ENCODE measurements around the gene MIS18A. TPM values are rescaled to one million over a fixed set of nuclear protein-coding genes. Genes with fewer than 3 reads are reported as not detected.

Gene MIS18A
- total RNA-seq, 1 experiment from 2014 or later, result 17.2 TPM

DNA sequence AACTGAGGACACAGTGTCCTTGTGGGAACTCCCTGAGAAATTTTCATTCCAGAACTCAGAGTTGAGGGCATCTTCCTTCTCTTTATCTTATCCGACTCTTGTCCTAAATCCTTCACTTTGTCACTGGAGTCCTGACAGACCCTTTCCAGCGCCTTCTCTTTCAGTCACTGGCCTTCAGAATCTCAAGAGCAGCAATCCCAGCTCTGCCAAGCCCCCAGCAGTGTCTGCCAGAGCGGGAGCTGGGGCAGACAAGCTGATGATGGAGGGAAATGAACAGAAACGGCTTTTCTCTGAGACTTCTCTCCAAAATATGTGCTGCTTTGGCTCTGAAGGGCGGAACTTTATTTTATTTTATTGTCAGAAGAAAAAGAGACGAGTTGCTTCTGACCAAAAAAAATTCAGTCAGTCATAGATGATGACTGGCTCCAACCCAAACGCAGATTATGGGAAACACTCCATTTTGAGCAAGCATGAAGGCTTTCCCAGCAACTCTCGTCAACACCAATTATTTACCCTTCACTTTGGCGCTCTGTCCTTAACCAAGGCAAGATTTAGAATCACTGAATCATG, 32.2 kb downstream of the MIS18A start:
- no peak overlapping the region for H3K4me3 ChIP-seq (ENCODE audit: low read length)
- H4K20me1 ChIP-seq (ENCODE audit: insufficient read depth, low read depth, low read length), result no peaks in the 10 kb centered on the region
- H3K9ac ChIP-seq (ENCODE audit: low read length), result no peak overlapping the region
- no peaks in the 10 kb centered on the region for H3K27me3 ChIP-seq (ENCODE audit: low read length)
- H3K4me2 ChIP-seq (ENCODE audit: low read depth, low read length, poor library complexity, severe bottlenecking), result no peak overlapping the region
- DNase-seq, result no peak
- peaks cover 4% of the 10 kb centered on the region; the same call in 1 of the 2 replicates for H3K9me3 ChIP-seq (ENCODE audit: low read length)
- H3K36me3 ChIP-seq (ENCODE audit: insufficient read depth, low read length), result no peaks in the 10 kb centered on the region
- H3K27ac ChIP-seq (ENCODE audit: low read length), result no peak overlapping the region
- H2AFZ ChIP-seq (ENCODE audit: low read length), result no peak overlapping the region
- H3K4me1 ChIP-seq (ENCODE audit: low read length), result no peaks in the 10 kb centered on the region
- no peaks in the 10 kb centered on the region for H3K79me2 ChIP-seq (ENCODE audit: low read length)
- H3K9me2 ChIP-seq (replicated peaks; ENCODE audit: insufficient read depth, low read length), result no peaks in the 10 kb centered on the region

DNA sequence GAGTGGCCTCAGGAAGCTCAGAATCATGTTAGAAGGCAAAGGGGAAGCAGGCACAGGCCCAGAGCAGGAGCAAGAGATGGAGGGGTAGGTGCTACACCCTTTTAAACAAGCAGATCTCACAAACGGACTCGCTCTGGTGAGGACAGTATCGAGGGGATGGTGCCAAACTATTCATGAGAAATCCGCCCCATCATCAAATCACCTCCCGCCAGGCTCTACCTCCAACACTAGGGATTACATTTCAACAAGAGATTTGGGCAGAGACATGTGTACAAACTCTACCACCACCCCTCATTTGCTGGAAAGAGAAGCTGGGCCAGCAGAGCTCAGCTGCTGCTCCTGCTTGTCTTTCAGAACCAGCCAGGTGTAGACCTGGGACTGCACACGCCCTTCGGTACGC, 32.9 kb downstream of the MIS18A start:
- no peak for DNase-seq
- Histone ChIP-seq H3K4me1 (ENCODE audit: low read length) (no peaks in the 10 kb centered on the region), H3K79me2 (ENCODE audit: low read length) (no peaks in the 10 kb centered on the region), H3K27ac (ENCODE audit: low read length) (no peak overlapping the region), H3K36me3 (ENCODE audit: insufficient read depth, low read length) (no peaks in the 10 kb centered on the region), H2AFZ (ENCODE audit: low read length) (no peak overlapping the region), H4K20me1 (ENCODE audit: insufficient read depth, low read depth, low read length) (no peaks in the 10 kb centered on the region), H3K9me3 (ENCODE audit: low read length) (peaks cover 4% of the 10 kb centered on the region; the same call in 1 of the 2 replicates), H3K4me2 (ENCODE audit: low read depth, low read length, poor library complexity, severe bottlenecking) (no peak overlapping the region), H3K4me3 (ENCODE audit: low read length) (no peak overlapping the region), H3K9me2 (replicated peaks; ENCODE audit: insufficient read depth, low read length) (no peaks in the 10 kb centered on the region), H3K27me3 (ENCODE audit: low read length) (no peaks in the 10 kb centered on the region), H3K9ac (ENCODE audit: low read length) (no peak overlapping the region)

DNA sequence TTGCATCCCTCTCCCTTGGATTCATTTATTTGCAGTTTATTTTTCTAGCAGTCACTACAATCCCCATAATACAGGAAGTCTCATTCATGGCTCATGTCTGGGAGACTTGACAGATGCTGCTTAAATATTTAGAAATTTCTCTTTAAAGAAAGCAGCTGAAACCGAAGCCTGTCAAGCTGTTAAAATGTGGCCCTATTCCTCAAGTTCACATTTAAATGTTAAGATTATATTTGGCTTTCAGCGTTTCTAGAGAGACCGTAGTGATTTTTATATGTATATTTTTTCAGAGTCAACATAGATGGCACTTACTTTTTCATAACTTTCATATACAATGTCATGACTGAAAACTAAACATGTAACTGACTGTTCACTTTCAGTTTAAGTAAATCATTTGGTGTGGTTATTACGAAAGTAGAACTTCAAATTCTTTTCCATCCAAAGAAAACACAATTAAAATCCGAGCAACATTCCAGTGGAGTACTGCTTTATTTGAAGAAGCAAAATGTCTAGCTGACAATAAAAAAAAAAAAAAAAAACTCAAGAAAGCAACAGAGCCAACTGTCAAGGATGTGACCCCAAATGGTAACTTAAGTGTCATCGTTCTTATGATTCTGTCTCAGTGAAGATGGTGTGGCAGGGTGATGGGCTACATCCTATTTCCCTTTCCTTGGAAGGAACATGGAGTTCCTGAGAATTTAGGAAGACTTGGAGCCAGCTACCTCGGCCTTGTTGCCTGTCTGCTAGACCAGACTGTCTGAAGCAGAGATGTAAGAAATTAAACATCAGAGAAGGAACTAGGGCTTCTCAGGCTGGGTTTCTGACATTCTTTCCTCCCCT, 37.8 kb downstream of the MIS18A start:
- H3K27me3 ChIP-seq (ENCODE audit: low read length), result no peaks in the 10 kb centered on the region

DNA sequence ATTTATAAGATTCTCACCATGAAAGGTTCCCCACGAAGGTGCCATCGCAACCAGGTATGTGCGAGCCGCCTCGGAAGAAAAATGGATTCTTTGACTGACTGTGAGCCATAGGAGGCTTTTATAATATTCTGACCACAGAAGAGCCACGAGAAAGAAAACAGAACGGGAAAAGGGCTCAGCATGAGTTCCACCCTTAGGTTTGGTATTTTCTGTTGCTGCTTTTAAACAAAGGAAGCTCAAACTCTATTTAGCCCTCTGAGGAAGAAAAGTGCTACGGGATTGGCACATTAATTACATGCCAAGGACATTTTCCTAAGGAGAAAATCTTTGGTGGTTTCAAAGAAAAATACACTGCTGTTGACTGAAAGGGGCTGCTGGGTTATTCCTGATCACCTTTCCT, 39.3 kb downstream of the MIS18A start:
- no peaks in the 10 kb centered on the region for H4K20me1 ChIP-seq (ENCODE audit: insufficient read depth, low read depth, low read length)
- no peak overlapping the region for H2AFZ ChIP-seq (ENCODE audit: low read length)
- H3K79me2 ChIP-seq (ENCODE audit: low read length), result no peaks in the 10 kb centered on the region
- H3K9ac ChIP-seq (ENCODE audit: low read length), result no peak overlapping the region
- H3K27ac ChIP-seq (ENCODE audit: low read length), result no peak overlapping the region
- no peaks in the 10 kb centered on the region for H3K36me3 ChIP-seq (ENCODE audit: insufficient read depth, low read length)
- H3K4me2 ChIP-seq (ENCODE audit: low read depth, low read length, poor library complexity, severe bottlenecking), result no peak overlapping the region
- no peak for DNase-seq
- no peaks in the 10 kb centered on the region for H3K4me1 ChIP-seq (ENCODE audit: low read length)
- no peaks in the 10 kb centered on the region for H3K9me3 ChIP-seq (ENCODE audit: low read length)
- H3K27me3 ChIP-seq (ENCODE audit: low read length), result no peaks in the 10 kb centered on the region
- no peaks in the 10 kb centered on the region for H3K9me2 ChIP-seq (replicated peaks; ENCODE audit: insufficient read depth, low read length)
- no peak overlapping the region for H3K4me3 ChIP-seq (ENCODE audit: low read length)

More for the DNA sequence above, 37.8 kb downstream of the MIS18A start:
- Histone ChIP-seq H3K4me2 (ENCODE audit: low read depth, low read length, poor library complexity, severe bottlenecking) (no peak overlapping the region), H4K20me1 (ENCODE audit: insufficient read depth, low read depth, low read length) (no peaks in the 10 kb centered on the region), H3K4me3 (ENCODE audit: low read length) (no peak overlapping the region), H3K9ac (ENCODE audit: low read length) (no peak overlapping the region), H3K79me2 (ENCODE audit: low read length) (no peaks in the 10 kb centered on the region), H3K9me2 (replicated peaks; ENCODE audit: insufficient read depth, low read length) (no peaks in the 10 kb centered on the region), H3K27ac (ENCODE audit: low read length) (no peak overlapping the region), H2AFZ (ENCODE audit: low read length) (no peak overlapping the region), H3K9me3 (ENCODE audit: low read length) (no peaks in the 10 kb centered on the region), H3K36me3 (ENCODE audit: insufficient read depth, low read length) (no peaks in the 10 kb centered on the region), H3K4me1 (ENCODE audit: low read length) (no peaks in the 10 kb centered on the region)
- DNase-seq, result no peak

DNA sequence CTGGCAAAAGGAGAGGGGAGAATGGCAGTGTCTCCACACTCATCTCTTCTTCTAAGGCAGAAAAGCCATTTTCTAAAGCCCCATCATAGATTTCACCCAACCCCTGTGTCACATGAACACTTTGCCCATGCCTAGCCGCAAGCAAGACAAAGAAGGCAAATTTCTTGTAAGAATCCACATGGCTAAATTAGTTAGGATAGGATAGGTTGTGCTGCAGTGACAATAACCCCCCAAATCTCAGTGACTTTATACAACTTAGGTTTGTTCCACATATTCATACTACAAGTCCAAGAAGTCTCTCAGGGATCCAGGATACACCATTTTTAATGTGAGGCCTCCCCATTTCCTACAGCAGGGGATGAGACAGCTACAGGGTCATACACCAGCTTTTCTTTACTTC, 40.8 kb downstream of the MIS18A start:
- H3K4me1 ChIP-seq (ENCODE audit: low read length), result no peaks in the 10 kb centered on the region
- H3K27me3 ChIP-seq (ENCODE audit: low read length), result no peaks in the 10 kb centered on the region
- H3K79me2 ChIP-seq (ENCODE audit: low read length), result no peaks in the 10 kb centered on the region
- H3K9me3 ChIP-seq (ENCODE audit: low read length), result no peaks in the 10 kb centered on the region
- H3K9me2 ChIP-seq (replicated peaks; ENCODE audit: insufficient read depth, low read length), result no peaks in the 10 kb centered on the region
- H3K4me3 ChIP-seq (ENCODE audit: low read length), result no peak overlapping the region
- H2AFZ ChIP-seq (ENCODE audit: low read length), result no peak overlapping the region
- no peak for DNase-seq
- no peak overlapping the region for H3K9ac ChIP-seq (ENCODE audit: low read length)
- no peaks in the 10 kb centered on the region for H3K36me3 ChIP-seq (ENCODE audit: insufficient read depth, low read length)
- no peak overlapping the region for H3K4me2 ChIP-seq (ENCODE audit: low read depth, low read length, poor library complexity, severe bottlenecking)
- no peaks in the 10 kb centered on the region for H4K20me1 ChIP-seq (ENCODE audit: insufficient read depth, low read depth, low read length)
- H3K27ac ChIP-seq (ENCODE audit: low read length), result no peak overlapping the region

DNA sequence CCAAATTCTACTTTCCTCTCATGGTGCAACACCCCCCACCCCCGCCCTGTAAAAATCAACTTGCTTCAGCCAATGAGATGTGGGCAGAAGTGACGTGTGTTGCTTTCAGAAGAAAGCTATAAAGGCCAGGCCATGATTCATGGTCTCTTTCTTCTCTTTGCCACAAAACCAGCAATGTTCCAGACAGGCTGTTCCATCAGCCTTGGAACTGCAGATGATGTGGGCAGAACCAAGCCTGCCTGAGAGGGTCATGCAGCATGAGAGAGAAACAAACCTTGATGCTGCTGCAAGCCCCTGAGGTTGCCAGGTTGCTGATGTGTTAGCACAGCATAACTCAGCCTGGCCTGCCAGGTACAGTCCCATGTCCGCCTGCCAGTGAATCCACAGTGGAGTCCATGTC, 41.8 kb downstream of the MIS18A start:
- Histone ChIP-seq H3K4me1 (ENCODE audit: low read length) (no peaks in the 10 kb centered on the region), H3K27me3 (ENCODE audit: low read length) (no peaks in the 10 kb centered on the region), H4K20me1 (ENCODE audit: insufficient read depth, low read depth, low read length) (no peaks in the 10 kb centered on the region), H2AFZ (ENCODE audit: low read length) (no peak overlapping the region), H3K9me3 (ENCODE audit: low read length) (no peaks in the 10 kb centered on the region), H3K79me2 (ENCODE audit: low read length) (no peaks in the 10 kb centered on the region), H3K9me2 (replicated peaks; ENCODE audit: insufficient read depth, low read length) (no peaks in the 10 kb centered on the region), H3K4me3 (ENCODE audit: low read length) (no peak overlapping the region), H3K4me2 (ENCODE audit: low read depth, low read length, poor library complexity, severe bottlenecking) (no peak overlapping the region), H3K27ac (ENCODE audit: low read length) (no peak overlapping the region), H3K36me3 (ENCODE audit: insufficient read depth, low read length) (no peaks in the 10 kb centered on the region), H3K9ac (ENCODE audit: low read length) (no peak overlapping the region)
- DNase-seq, result no peak

DNA sequence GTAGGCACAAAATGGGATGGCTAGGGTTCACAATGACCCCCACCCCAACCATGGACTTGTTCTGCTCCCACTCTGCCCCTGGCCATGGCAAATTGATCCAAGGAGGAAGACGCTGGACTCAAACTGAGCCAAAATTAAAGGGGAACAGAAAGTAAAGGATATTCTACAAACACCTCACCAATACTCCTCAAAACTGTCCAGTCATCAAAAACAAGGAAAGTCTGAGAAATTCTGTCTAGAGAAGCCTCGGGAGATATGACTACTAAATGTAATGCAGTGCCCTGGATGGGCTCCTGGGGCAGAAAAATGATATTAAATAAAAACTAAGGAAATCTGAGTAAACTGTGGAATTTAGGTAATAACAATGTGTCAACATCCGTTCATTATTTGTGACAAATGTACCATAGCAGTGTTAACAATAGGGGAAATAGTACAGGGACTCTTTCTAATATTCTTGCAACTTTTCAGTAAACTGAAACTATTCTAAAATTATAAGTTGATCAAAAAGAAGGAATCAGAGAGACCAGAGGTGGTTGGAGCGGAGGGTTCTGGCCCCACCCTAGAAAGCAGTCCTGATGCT, 45.0 kb downstream of the MIS18A start:
- Histone ChIP-seq H3K4me2 (ENCODE audit: low read depth, low read length, poor library complexity, severe bottlenecking) (no peak overlapping the region), H2AFZ (ENCODE audit: low read length) (no peak overlapping the region), H3K9me3 (ENCODE audit: low read length) (no peaks in the 10 kb centered on the region), H3K79me2 (ENCODE audit: low read length) (no peaks in the 10 kb centered on the region), H4K20me1 (ENCODE audit: insufficient read depth, low read depth, low read length) (no peaks in the 10 kb centered on the region), H3K9me2 (replicated peaks; ENCODE audit: insufficient read depth, low read length) (no peaks in the 10 kb centered on the region), H3K9ac (ENCODE audit: low read length) (no peak overlapping the region), H3K4me1 (ENCODE audit: low read length) (no peaks in the 10 kb centered on the region), H3K27ac (ENCODE audit: low read length) (no peak overlapping the region), H3K4me3 (ENCODE audit: low read length) (no peak overlapping the region), H3K36me3 (ENCODE audit: insufficient read depth, low read length) (no peaks in the 10 kb centered on the region), H3K27me3 (ENCODE audit: low read length) (no peaks in the 10 kb centered on the region)
- DNase-seq, result no peak

DNA sequence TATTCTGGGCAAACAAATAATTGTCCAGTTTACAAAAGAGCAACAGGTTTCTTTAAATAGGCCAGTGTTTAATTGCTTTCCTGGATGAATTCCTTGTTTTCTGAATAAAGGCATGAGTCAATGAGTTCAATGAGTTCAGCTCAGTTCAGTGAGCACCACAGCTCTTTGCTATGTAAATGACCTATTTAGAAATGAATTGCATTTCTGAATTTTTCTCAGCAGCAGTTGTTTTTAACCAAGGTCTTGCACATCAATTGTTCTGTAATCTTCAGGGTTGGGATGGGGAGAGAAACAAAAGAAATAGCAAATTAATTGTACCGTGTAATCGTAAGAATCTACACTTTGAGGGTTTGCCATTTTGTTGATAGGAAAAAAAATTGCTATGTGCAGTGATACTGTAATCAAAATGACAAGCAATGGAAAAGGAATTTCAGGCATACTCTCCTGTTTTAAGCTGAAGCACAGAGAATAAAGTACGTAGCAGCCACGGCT, 45.7 kb downstream of the MIS18A start:
- Histone ChIP-seq H2AFZ (ENCODE audit: low read length) (no peak overlapping the region), H3K9ac (ENCODE audit: low read length) (no peak overlapping the region), H3K4me2 (ENCODE audit: low read depth, low read length, poor library complexity, severe bottlenecking) (no peak overlapping the region), H3K4me1 (ENCODE audit: low read length) (no peaks in the 10 kb centered on the region), H4K20me1 (ENCODE audit: insufficient read depth, low read depth, low read length) (no peaks in the 10 kb centered on the region), H3K27me3 (ENCODE audit: low read length) (no peaks in the 10 kb centered on the region), H3K27ac (ENCODE audit: low read length) (no peak overlapping the region), H3K9me2 (replicated peaks; ENCODE audit: insufficient read depth, low read length) (no peaks in the 10 kb centered on the region), H3K79me2 (ENCODE audit: low read length) (no peaks in the 10 kb centered on the region), H3K36me3 (ENCODE audit: insufficient read depth, low read length) (no peaks in the 10 kb centered on the region), H3K9me3 (ENCODE audit: low read length) (no peaks in the 10 kb centered on the region), H3K4me3 (ENCODE audit: low read length) (no peak overlapping the region)
- no peak for DNase-seq
